H1 (cell line): ENCODE results near the gene TCF4. TPM values are rescaled to one million over a fixed set of nuclear protein-coding genes. Genes with fewer than 3 reads are reported as not detected.

Experiments
- ATF3 ChIP-seq: IDR thresholded peaks from 2 replicates; pipeline ENCODE4 v1.6.1; 2011; ENCODE audit warnings: low read depth, mild to moderate bottlenecking, low read length; ENCODE audit not compliant: insufficient read depth
- BCL11A ChIP-seq, 2 experiments: IDR thresholded peaks; one replicate each; pipeline ENCODE4 v1.6.1; 2011; ENCODE audit warnings: low read depth in 2 of 2, low read length in 2 of 2, mild to moderate bottlenecking in 2 of 2
- BRCA1 ChIP-seq: IDR thresholded peaks from 2 replicates; pipeline ENCODE4 v1.6.1; 2012; ENCODE audit warnings: low read depth, low read length, improper control_type of control experiment
- CBX5 ChIP-seq: fragments of 300-800, 300-1000 bp; sonication (generic); IDR thresholded peaks from 2 replicates; pipeline ENCODE4 v1.7.1; 2016; ENCODE audit warnings: antibody characterized with exemption, low read length, low read depth
- CBX8 ChIP-seq: fragments of 300-800, 300-1000 bp; sonication (generic); IDR thresholded peaks from 2 replicates; pipeline ENCODE4 v1.7.1; 2016; ENCODE audit warnings: low read depth, low read length, borderline replicate concordance
- EP300 ChIP-seq, 2 experiments: IDR thresholded peaks; 1 replicate in 1 of 2; 2 replicates in 1 of 2; pipeline ENCODE4 v1.6.1; 2011 to 2012; ENCODE audit warnings: low read depth in 2 of 2, low read length in 2 of 2, mild to moderate bottlenecking in 2 of 2, borderline replicate concordance in 1 of 2, inconsistent platforms in 1 of 2, moderate library complexity in 1 of 2
- EZH2 ChIP-seq: fragments of 200-600 bp; sonication (generic); IDR thresholded peaks from 2 replicates; pipeline ENCODE4 v1.7.1; 2012; ENCODE audit warnings: low read depth, mild to moderate bottlenecking, moderate library complexity, low read length, inconsistent platforms; ENCODE audit not compliant: severe bottlenecking
- FOSL1 ChIP-seq: IDR thresholded peaks from 2 replicates; pipeline ENCODE4 v1.6.1; 2011; ENCODE audit warnings: mild to moderate bottlenecking, low read depth, low read length, moderate library complexity; ENCODE audit not compliant: insufficient read depth
- GABPA ChIP-seq: IDR thresholded peaks from 2 replicates; pipeline ENCODE4 v1.6.1; 2011; ENCODE audit warnings: mild to moderate bottlenecking, low read length, moderate library complexity, borderline replicate concordance; ENCODE audit not compliant: insufficient read depth
- KDM4A ChIP-seq: IDR thresholded peaks from one replicate; pipeline ENCODE4 v1.7.1; 2012; ENCODE audit warnings: low read depth, mild to moderate bottlenecking, moderate library complexity, low read length, inconsistent platforms; ENCODE audit not compliant: severe bottlenecking
- KDM5A ChIP-seq: fragments of 200-600 bp; IDR thresholded peaks from 2 replicates; pipeline ENCODE4 v1.7.1; 2012; ENCODE audit warnings: mild to moderate bottlenecking, low read length, inconsistent platforms, mixed read lengths
- NANOG ChIP-seq: IDR thresholded peaks from 2 replicates; pipeline ENCODE4 v1.6.1; 2011; ENCODE audit warnings: low read length, low read depth, mild to moderate bottlenecking, inconsistent platforms; ENCODE audit not compliant: insufficient read depth, poor library complexity, severe bottlenecking
- RAD21 ChIP-seq, 2 experiments: IDR thresholded peaks in 1 of 2; conservative IDR thresholded peaks in 1 of 2; 2 replicates each; pipeline ENCODE4 v1.6.1; 2011; ENCODE audit warnings: low read depth in 2 of 2, low read length in 2 of 2, improper control_type of control experiment in 1 of 2, inconsistent platforms in 1 of 2, mild to moderate bottlenecking in 1 of 2, moderate library complexity in 1 of 2
- RFX5 ChIP-seq: IDR thresholded peaks from 2 replicates; pipeline ENCODE4 v1.6.1; 2011; ENCODE audit warnings: low read depth, low read length, improper control_type of control experiment, borderline replicate concordance
- SAP30 ChIP-seq: fragments of 300-600 bp; sonication (generic); IDR thresholded peaks from 2 replicates; pipeline ENCODE4 v1.7.1; 2012; ENCODE audit warnings: low read length, moderate library complexity, mild to moderate bottlenecking, inconsistent platforms; ENCODE audit not compliant: insufficient read depth, insufficient replicate concordance
- SIN3A ChIP-seq, 2 experiments: IDR thresholded peaks in 1 of 2; conservative IDR thresholded peaks in 1 of 2; 2 replicates each; pipeline ENCODE4 v1.6.1; 2011 to 2012; ENCODE audit warnings: low read length in 2 of 2, improper control_type of control experiment in 1 of 2, low read depth in 1 of 2, mild to moderate bottlenecking in 1 of 2
- SIRT6 ChIP-seq: IDR thresholded peaks from one replicate; pipeline ENCODE4 v1.7.1; 2012; ENCODE audit warnings: low read length, inconsistent platforms
- SP1 ChIP-seq: IDR thresholded peaks from 2 replicates; pipeline ENCODE4 v1.6.1; 2011; ENCODE audit warnings: low read depth, low read length
- SP4 ChIP-seq: IDR thresholded peaks from 2 replicates; pipeline ENCODE4 v1.6.1; 2012; ENCODE audit warnings: low read length, inconsistent platforms
- TBP ChIP-seq: IDR thresholded peaks from 2 replicates; pipeline ENCODE4 v1.6.1; 2011; ENCODE audit warnings: low read depth, low read length, improper control_type of control experiment
- TCF12 ChIP-seq: IDR thresholded peaks from 2 replicates; pipeline ENCODE4 v1.6.1; 2011; ENCODE audit warnings: low read depth, mild to moderate bottlenecking, low read length
- YY1 ChIP-seq: IDR thresholded peaks from 2 replicates; pipeline ENCODE4 v1.6.1; 2011; ENCODE audit warnings: low read depth, mild to moderate bottlenecking, low read length
- ZNF274 ChIP-seq: IDR thresholded peaks from 2 replicates; pipeline ENCODE4 v1.7.0; 2012; ENCODE audit warnings: low read length, borderline replicate concordance; ENCODE audit errors: extremely low read depth
- polyA plus RNA-seq, 7 experiments: library from polyadenylated mRNA; depleted of rRNA in 3 of 7; stranded (reverse) in 5 of 7; unstranded in 2 of 7; fragments of >200 nt in 5 of 7; fragments of 200-250 nt in 2 of 7; gene quantifications; 1 replicate in 5 of 7; 2 replicates in 1 of 7; 4 replicates in 1 of 7; pipeline versions ENCODE4 v1.2.1 to v1.2.3, GENCODE V29; 2011 to 2013; ENCODE audit warnings: missing spikeins in 2 of 7, mixed read lengths in 2 of 7
- total RNA-seq: library from RNA; stranded (reverse); fragmentation: NEBNext Ultra II Directional; extraction: Animal tissue kit (Norgen Biotek cat#: 25700); gene quantifications from 2 replicates; pipeline ENCODE4 v1.2.1, GENCODE V29; 2021

TCF4 gene
- total and polyA plus RNA-seq, 2 of the 8 experiments (the other 6 are each of a cell fraction or from before 2014, with no cell fraction given): 59.3 to 118 TPM

- TF ChIP-seq TBP (peak; percentile 93), SP4 (0 out of 2 replicates have a peak, but pooled peaks have one; percentile 55), BRCA1 (no peak), RFX5 (no peak), BCL11A (IDR thresholded peaks at IDR 0.05; ENCODE audit: low read depth in 2 of 2, low read length in 2 of 2) (no peak), NANOG (no peak), YY1 (peak; percentile 98), ATF3 (no peak), CBX8 (no peak), KDM4A (peak; percentile 67), SIN3A (conservative IDR thresholded peaks at IDR 0.05 in 1 of 2, IDR thresholded peaks at IDR 0.05 in 1 of 2; ENCODE audit: low read depth in 1 of 2, low read length in 2 of 2) (peak in 1 of 2 experiments; percentile 76; a peak in 2 of 4 replicates), ZNF274 (no peak), GABPA (no peak), FOSL1 (no peak), EP300 (IDR thresholded peaks at IDR 0.05; ENCODE audit: borderline replicate concordance in 1 of 2, low read depth in 2 of 2, low read length in 2 of 2) (no peak; a peak in 1 of 3 replicates), RAD21 (IDR thresholded peaks at IDR 0.05 in 1 of 2, conservative IDR thresholded peaks at IDR 0.05 in 1 of 2; ENCODE audit: low read depth in 2 of 2, low read length in 2 of 2) (peak in 1 of 2 experiments; percentile 13; a peak in 1 of 4 replicates), TCF12 (0 out of 2 replicates have a peak, but pooled peaks have one; percentile 18), KDM5A (no peak; the same call in 1 of the 2 replicates), SAP30 (no peak), SP1 (peak; percentile 62; the same call in 1 of the 2 replicates), SIRT6 (no peak), EZH2 (no peak), CBX5 (no peak)
These were observed 1.8 kb upstream of the TCF4 start (continued) for GRCh38 chr18:55589625-55590291.
